AG08395 (cell line): ENCODE results near the gene PRR14L.
A peak's percentile ranks its signal among the peaks of the same experiment; 100 is the strongest.
"Not testable (repeated sequence)": the region's sequence is repeated elsewhere in the genome, so short reads cannot be mapped to it uniquely, and the experiment has no call there.

Experiments used
- DNase-seq: peaks from one replicate; pipeline ENCODE4 v3.0.0; 2012; ENCODE audit warnings: mixed read lengths, low spot score

The PRR14L gene

GRCh38 chr22:31740314-31740713, 9.6 kb downstream of the PRR14L start:
- DNase-seq, result not testable (repeated sequence)

GRCh38 chr22:31739795-31740201, 10.1 kb downstream of the PRR14L start:
- no peak for DNase-seq

GRCh38 chr22:31738566-31738965, 11.4 kb downstream of the PRR14L start:
- no peak for DNase-seq

GRCh38 chr22:31737932-31738331, 12.0 kb downstream of the PRR14L start:
- DNase-seq, result no peak

GRCh38 chr22:31736458-31736857, 13.5 kb downstream of the PRR14L start:
- no peak for DNase-seq

GRCh38 chr22:31734512-31734911, 15.4 kb downstream of the PRR14L start:
- peak; percentile 59 for DNase-seq

GRCh38 chr22:31733580-31734079, 16.3 kb downstream of the PRR14L start:
- DNase-seq, result no peak

- DNase-seq, result no peak
Measured at GRCh38 chr22:31732089-31732829, 17.7 kb downstream of the PRR14L start.

- DNase-seq, result no peak
Measured at GRCh38 chr22:31730344-31730711, 19.6 kb downstream of the PRR14L start.

- no peak for DNase-seq
Measured at GRCh38 chr22:31728857-31729256, 21.1 kb downstream of the PRR14L start.

GRCh38 chr22:31726692-31727091, 23.2 kb downstream of the PRR14L start:
- DNase-seq, result no peak

GRCh38 chr22:31723723-31724122, 26.2 kb downstream of the PRR14L start:
- no peak for DNase-seq

GRCh38 chr22:31719850-31720471, 30.0 kb downstream of the PRR14L start:
- DNase-seq, result no peak

- DNase-seq, result no peak
Measured at GRCh38 chr22:31715147-31715778, 34.7 kb downstream of the PRR14L start.

GRCh38 chr22:31711226-31711625, 38.7 kb downstream of the PRR14L start:
- DNase-seq, result not testable (repeated sequence)

- no peak for DNase-seq
Measured at GRCh38 chr22:31707519-31707918, 42.4 kb downstream of the PRR14L start.

GRCh38 chr22:31695423-31695822, 54.5 kb downstream of the PRR14L start:
- no peak for DNase-seq

GRCh38 chr22:31694046-31694445, 55.9 kb downstream of the PRR14L start:
- not testable (repeated sequence) for DNase-seq

- no peak for DNase-seq
Measured at GRCh38 chr22:31692186-31692886, 57.6 kb downstream of the PRR14L start.

- DNase-seq, result no peak
Measured at GRCh38 chr22:31691408-31691807, 58.5 kb downstream of the PRR14L start.

GRCh38 chr22:31683181-31684105, 66.5 kb downstream of the PRR14L start:
- no peak for DNase-seq
